Loucy (cell line): ENCODE data around the gene VPS51.
A peak's percentile ranks its signal among the peaks of the same experiment; 100 is the strongest.

Source experiments
- H2AFZ ChIP-seq: fragments of 200-600 bp; sonication (generic); 2 replicates; pipeline ENCODE4 v1.6.0; 2016; ENCODE audit warnings: antibody characterized with exemption, mild to moderate bottlenecking, low read length, moderate library complexity
- H3F3A ChIP-seq: fragments of 200-600 bp; 2 replicates; pipeline ENCODE4 v1.6.0; 2016; ENCODE audit warnings: antibody characterized with exemption, low read depth, mild to moderate bottlenecking
- H3K27me3 ChIP-seq: fragments of 200-600 bp; sonication (generic); 2 replicates; pipeline ENCODE4 v1.6.1; 2014; ENCODE audit warnings: low read length, mild to moderate bottlenecking; ENCODE audit not compliant: insufficient read depth, poor library complexity, severe bottlenecking
- H3K36me3 ChIP-seq: fragments of 200-600 bp; sonication (generic); 2 replicates; pipeline ENCODE4 v1.6.1; 2016; ENCODE audit warnings: low read length; ENCODE audit not compliant: insufficient read depth
- H3K4me1 ChIP-seq: fragments of 200-600 bp; sonication (generic); 2 replicates; pipeline ENCODE4 v1.5.1; 2014; ENCODE audit warnings: low read length, mild to moderate bottlenecking; ENCODE audit not compliant: insufficient read depth, poor library complexity, severe bottlenecking
- H3K4me2 ChIP-seq: fragments of 200-600 bp; sonication (generic); 2 replicates; pipeline ENCODE4 v1.6.0; 2014; ENCODE audit warnings: antibody characterized with exemption, low read length, low read depth, mild to moderate bottlenecking; ENCODE audit not compliant: poor library complexity, severe bottlenecking
- H3K4me3 ChIP-seq: fragments of 200-600 bp; sonication (generic); 2 replicates; pipeline ENCODE4 v1.5.1; 2014; ENCODE audit warnings: low read length, mild to moderate bottlenecking, mixed read lengths; ENCODE audit not compliant: poor library complexity, severe bottlenecking
- H3K79me2 ChIP-seq: fragments of 200-600 bp; sonication (generic); 2 replicates; pipeline ENCODE4 v1.6.1; 2014; ENCODE audit warnings: low read length; ENCODE audit not compliant: insufficient read depth
- H3K9ac ChIP-seq: fragments of 200-600 bp; sonication (generic); 2 replicates; pipeline ENCODE4 v1.6.0; 2014; ENCODE audit warnings: mild to moderate bottlenecking, low read depth, low read length, moderate library complexity; ENCODE audit not compliant: poor library complexity, severe bottlenecking
- H3K9me2 ChIP-seq: fragments of 200-600 bp; sonication (generic); replicated peaks from 2 replicates; pipeline ENCODE4 v1.6.1; 2016; ENCODE audit warnings: low read depth, low read length, mixed read lengths
- H3K9me3 ChIP-seq: fragments of 200-600 bp; sonication (generic); 2 replicates; pipeline ENCODE4 v1.6.1; 2014; ENCODE audit warnings: mild to moderate bottlenecking, antibody characterized with exemption, low read length, low read depth; ENCODE audit not compliant: insufficient read depth
- H4K20me1 ChIP-seq: fragments of 200-600 bp; sonication (generic); 2 replicates; pipeline ENCODE4 v1.6.0; 2014; ENCODE audit warnings: antibody characterized with exemption, low read length, mild to moderate bottlenecking; ENCODE audit not compliant: insufficient read depth, poor library complexity, severe bottlenecking
- EZH2phosphoT487 ChIP-seq: fragments of 200-600 bp; IDR thresholded peaks from 2 replicates; pipeline ENCODE4 v1.6.1; 2018; ENCODE audit warnings: antibody characterized with exemption, mild to moderate bottlenecking, moderate library complexity, borderline replicate concordance
- TF ChIP-seq, protein P1 (sequence below): fragments of 200-600 bp; sonication (generic); conservative IDR thresholded peaks from 2 replicates; pipeline ENCODE4 v1.5.1; 2014; ENCODE audit warnings: mild to moderate bottlenecking, antibody characterized with exemption, low read length

Gene VPS51

DNA sequence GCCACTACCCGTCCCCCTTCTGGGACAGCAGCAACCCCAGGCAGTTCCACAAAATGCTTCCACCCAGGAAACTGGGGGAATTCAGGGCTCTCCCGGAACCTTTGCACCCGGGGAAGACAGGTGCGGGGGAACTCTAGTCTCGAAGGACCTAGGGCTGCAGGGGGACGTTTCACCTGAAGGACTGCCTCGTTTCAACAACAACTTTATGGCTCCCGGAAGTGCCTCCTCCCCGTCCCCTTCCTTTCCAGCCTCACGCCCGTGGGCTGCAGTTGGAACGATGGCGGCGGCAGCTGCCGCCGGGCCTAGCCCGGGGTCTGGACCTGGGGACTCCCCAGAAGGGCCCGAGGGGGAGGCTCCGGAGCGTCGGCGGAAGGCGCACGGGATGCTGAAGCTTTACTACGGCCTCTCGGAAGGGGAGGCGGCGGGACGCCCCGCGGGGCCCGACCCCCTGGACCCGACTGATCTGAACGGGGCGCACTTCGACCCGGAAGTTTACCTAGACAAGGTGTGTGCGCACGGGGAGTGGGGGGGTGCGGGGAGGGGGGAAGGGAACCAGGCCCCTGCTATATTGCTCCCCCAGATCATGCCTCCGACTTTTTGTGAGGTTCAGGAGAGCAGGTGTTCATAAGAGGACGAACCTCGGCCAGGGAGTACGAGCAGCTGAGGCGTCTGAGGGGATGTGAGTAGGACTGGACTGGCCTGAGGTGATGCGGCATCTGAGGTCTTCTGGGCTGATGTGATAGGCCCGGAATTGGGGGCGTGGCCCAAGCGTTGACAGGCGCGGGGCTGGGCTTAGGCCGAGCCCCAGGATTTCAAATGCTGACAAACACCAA is at the start of gene VPS51:
Gene VPS51, plus strand, starts transcription at position 241 of the 833 bp plus-strand sequence. Its CDS starts 37 bp downstream, at position 278.
- no peaks in the 10 kb centered on the region for H3K27me3 ChIP-seq
- TF ChIP-seq, protein P1, sequence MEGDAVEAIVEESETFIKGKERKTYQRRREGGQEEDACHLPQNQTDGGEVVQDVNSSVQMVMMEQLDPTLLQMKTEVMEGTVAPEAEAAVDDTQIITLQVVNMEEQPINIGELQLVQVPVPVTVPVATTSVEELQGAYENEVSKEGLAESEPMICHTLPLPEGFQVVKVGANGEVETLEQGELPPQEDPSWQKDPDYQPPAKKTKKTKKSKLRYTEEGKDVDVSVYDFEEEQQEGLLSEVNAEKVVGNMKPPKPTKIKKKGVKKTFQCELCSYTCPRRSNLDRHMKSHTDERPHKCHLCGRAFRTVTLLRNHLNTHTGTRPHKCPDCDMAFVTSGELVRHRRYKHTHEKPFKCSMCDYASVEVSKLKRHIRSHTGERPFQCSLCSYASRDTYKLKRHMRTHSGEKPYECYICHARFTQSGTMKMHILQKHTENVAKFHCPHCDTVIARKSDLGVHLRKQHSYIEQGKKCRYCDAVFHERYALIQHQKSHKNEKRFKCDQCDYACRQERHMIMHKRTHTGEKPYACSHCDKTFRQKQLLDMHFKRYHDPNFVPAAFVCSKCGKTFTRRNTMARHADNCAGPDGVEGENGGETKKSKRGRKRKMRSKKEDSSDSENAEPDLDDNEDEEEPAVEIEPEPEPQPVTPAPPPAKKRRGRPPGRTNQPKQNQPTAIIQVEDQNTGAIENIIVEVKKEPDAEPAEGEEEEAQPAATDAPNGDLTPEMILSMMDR, result no peak
- TF ChIP-seq EZH2phosphoT487, result no peak
- peak within 1 kb of the TSS; percentile 97 for H3K4me2 ChIP-seq
- H3K4me1 ChIP-seq, result peaks cover 20% of the 10 kb centered on the region
- no peaks in the 10 kb centered on the region for H3K36me3 ChIP-seq
- peak within 1 kb of the TSS; percentile 96 for H3K4me3 ChIP-seq
- no peaks in the 10 kb centered on the region for H3F3A ChIP-seq
- no peaks in the 10 kb centered on the region for H3K9me2 ChIP-seq
- peaks cover 14% of the 10 kb centered on the region for H4K20me1 ChIP-seq
- H3K9ac ChIP-seq, result peak within 1 kb of the TSS; percentile 87
- no peaks in the 10 kb centered on the region for H3K9me3 ChIP-seq
- peaks cover 38% of the 10 kb centered on the region for H3K79me2 ChIP-seq
- peak within 1 kb of the TSS; percentile 92 for H2AFZ ChIP-seq

DNA sequence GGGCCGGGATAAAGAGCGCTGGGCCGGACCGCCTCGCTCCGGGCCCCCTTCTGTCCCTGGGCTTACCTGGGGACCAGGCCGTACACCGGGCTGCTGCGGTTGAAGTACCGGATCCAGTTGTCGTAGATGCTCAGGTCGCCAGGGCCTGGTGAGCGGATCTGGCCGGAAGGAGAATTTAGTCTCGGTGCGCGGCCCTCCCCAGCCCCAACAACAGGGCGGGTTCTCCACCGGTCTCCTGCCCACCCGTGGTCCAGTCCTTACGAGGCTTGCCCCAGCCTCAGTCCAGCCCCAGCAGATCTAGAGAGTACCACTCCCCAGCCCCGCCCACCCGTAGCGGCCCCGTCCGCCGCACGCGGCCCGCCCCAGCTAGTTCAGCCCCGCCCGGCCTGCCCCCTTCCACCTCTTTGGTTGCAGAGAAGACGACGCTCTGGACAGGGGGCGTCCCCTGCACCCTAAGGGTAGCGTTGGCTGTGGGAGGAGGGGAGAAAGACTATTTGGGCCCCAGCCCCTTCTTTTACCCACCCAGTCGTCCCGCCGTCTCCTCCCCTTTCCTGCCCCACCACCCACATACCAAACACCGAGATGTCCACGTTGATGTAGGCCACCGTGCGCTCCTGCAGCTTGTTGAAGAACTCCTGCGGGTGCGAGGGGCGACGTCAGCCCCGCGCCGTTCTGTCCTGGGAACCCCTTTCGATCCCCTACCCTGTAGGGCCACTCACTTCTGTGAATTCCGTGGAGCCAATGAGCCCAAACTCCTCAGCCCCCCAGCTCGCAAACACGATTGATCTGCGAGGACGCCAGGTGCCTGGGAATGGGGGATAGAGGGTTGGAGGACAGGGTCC is 48.2 kb upstream of the VPS51 start:
- no peak overlapping the region for H3K4me3 ChIP-seq
- H3K9ac ChIP-seq, result no peak overlapping the region

DNA sequence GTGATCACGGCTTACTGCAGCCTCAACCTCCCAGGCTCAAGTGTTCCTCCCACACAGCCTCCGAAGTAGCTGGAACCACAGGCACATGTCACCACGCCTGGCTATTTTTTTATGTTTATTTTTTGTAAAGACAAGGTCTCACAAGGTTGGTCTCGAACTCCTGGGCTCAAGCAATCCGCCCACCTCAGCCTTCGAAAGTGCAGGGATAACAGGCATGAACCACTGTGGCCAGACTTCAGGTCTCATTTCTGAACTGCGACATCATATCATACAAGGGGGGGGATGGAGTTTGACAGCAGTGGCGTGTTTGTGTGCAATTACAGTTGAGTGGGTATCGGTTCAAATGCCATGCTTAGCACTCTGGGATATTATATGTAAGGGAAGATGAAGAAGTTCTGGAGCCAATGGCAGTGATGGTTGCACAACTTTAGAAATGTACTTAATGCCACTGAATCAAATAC is 44.6 kb upstream of the VPS51 start:
- H3K9me3 ChIP-seq, result no peaks in the 10 kb centered on the region
- H3K9me2 ChIP-seq, result no peaks in the 10 kb centered on the region
- no peaks in the 10 kb centered on the region for H3F3A ChIP-seq
- no peaks in the 10 kb centered on the region for H3K36me3 ChIP-seq
- H4K20me1 ChIP-seq, result no peaks in the 10 kb centered on the region
- no peak for TF ChIP-seq EZH2phosphoT487
- TF ChIP-seq, protein P1, result no peak
- no peaks in the 10 kb centered on the region for H3K27me3 ChIP-seq
- H3K79me2 ChIP-seq, result no peaks in the 10 kb centered on the region
- H2AFZ ChIP-seq, result no peak overlapping the region
- H3K4me3 ChIP-seq, result no peak overlapping the region
- H3K4me2 ChIP-seq, result no peak overlapping the region
- no peak overlapping the region for H3K9ac ChIP-seq
- H3K4me1 ChIP-seq, result peaks cover 5% of the 10 kb centered on the region

More for the DNA sequence above, 48.2 kb upstream of the VPS51 start:
- TF ChIP-seq EZH2phosphoT487, result no peak
- TF ChIP-seq, protein P1, result no peak
- H3K36me3 ChIP-seq, result no peaks in the 10 kb centered on the region
- H3K79me2 ChIP-seq, result peaks cover 23% of the 10 kb centered on the region
- H3F3A ChIP-seq, result no peaks in the 10 kb centered on the region
- no peaks in the 10 kb centered on the region for H3K27me3 ChIP-seq
- no peaks in the 10 kb centered on the region for H3K9me3 ChIP-seq
- H2AFZ ChIP-seq, result no peak overlapping the region
- H3K4me2 ChIP-seq, result no peak overlapping the region
- H3K4me1 ChIP-seq, result peaks cover 16% of the 10 kb centered on the region
- peaks cover 13% of the 10 kb centered on the region for H4K20me1 ChIP-seq
- H3K9me2 ChIP-seq, result no peaks in the 10 kb centered on the region
